AG04450 (cell line): ENCODE data around the gene KRT35. TPM values are rescaled to one million over a fixed set of nuclear protein-coding genes. Genes with fewer than 3 reads are reported as not detected.

ENCODE experiments used
- CTCF ChIA-PET: fragments of 300-600, 350-600 bp; formaldehyde crosslinking; extraction: SDS; loops from one replicate; lab custom pipeline; 2022; ENCODE audit warnings: antibody characterized with exemption, inconsistent platforms; lab: Charles Lee
- POLR2A ChIA-PET: fragments of 350-600 bp; formaldehyde crosslinking; extraction: SDS; loops from one replicate; lab custom pipeline; 2021; ENCODE audit warnings: antibody characterized with exemption, inconsistent platforms; lab: Yijun Ruan, JAX
- DNase-seq: peaks from one replicate; pipeline ENCODE4 v3.0.0-alpha.2; 2011; ENCODE audit warnings: low read depth, low spot score
- H3K27ac ChIP-seq: one replicate; pipeline ENCODE4 v1.5.1; 2012; ENCODE audit warnings: low read depth, low read length, control low read depth
- H3K27me3 ChIP-seq: one replicate; pipeline ENCODE4 v1.6.0; 2012; ENCODE audit warnings: low read length; ENCODE audit not compliant: control insufficient read depth, insufficient read depth
- H3K4me3 ChIP-seq: 2 replicates; pipeline ENCODE4 v1.5.1; 2011; ENCODE audit warnings: mild to moderate bottlenecking, low read depth, low read length, control low read depth
- H3K9me3 ChIP-seq: 2 replicates; pipeline ENCODE4 v1.5.1; 2012; ENCODE audit warnings: low read length; ENCODE audit not compliant: control insufficient read depth, insufficient read depth
- polyA plus RNA-seq: library from polyadenylated mRNA; depleted of rRNA; stranded (reverse); fragments of >200 nt; gene quantifications from 2 replicates; pipeline ENCODE4 v1.2.3, GENCODE V29; 2011
- TF ChIP-seq, protein P1 (sequence below): IDR thresholded peaks from 2 replicates; pipeline ENCODE4 v1.5.1; 2011; ENCODE audit warnings: low read depth, low read length, control low read depth, inconsistent platforms

Gene KRT35
- polyA plus RNA-seq, 1 experiment: not detected

DNA sequence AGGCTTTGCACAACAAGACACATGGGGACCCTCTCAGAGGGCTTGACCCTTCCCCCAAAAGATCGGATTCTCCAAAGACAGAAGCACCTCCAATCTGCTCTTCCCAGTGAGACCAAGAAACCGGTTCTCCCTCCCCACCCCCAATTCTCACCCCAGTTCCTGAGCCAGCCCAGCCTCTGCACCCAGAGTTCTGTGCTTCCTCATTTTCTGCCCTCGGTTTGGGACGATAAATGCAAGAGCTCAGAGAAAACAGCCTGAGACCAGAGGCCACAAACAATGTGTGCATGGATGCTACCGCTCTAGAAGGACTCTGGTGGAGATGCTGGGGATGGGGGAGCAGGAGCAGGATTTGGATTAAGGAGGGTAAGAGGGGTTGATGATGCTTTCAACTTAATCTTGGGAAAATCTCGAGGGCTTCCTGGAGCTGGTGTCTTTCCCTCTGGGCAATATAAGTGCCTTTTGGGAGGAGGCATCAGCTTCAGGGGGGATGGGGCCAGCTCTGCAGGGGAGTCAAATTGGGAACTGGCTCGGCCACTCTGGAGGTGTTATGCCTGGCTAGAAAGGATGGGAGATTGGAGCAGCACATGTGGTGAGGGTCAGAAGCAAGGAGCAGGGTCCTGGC lies 31.7 kb upstream of the KRT35 start:
- CTCF ChIA-PET: interaction anchor here (0.9 kb wide), 1 partner anchor 136 kb away, joined by 3 read pairs; no protein-coding TSS in a partner anchor

DNA sequence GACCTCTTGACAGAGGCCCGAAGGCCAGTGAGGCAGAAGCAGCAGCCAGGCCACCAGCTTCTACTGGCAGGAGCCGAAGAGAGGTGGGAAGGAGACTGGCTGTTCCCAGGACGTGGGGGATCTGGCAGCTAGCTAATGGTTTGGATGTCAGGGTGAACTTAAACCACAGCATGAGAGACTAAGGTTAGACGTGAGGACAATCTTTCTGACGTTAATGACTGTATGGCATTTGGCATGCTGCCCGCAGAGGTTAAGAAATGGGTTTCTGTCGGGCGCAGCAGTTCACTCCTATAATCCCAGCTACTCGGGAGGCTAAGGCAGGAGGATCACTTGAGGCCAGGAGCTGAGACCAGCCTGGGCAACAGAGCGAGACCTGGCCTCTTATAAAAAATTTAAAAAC lies 30.8 kb upstream of the KRT35 start:
- CTCF ChIA-PET: interaction anchor here (0.9 kb wide), 1 partner anchor 137 kb away, joined by 3 read pairs; no protein-coding TSS in a partner anchor
- POLR2A ChIA-PET: no interaction called here
- peaks cover 2% of the 10 kb centered on the region for H3K27me3 ChIP-seq

More for the DNA sequence above, 31.7 kb upstream of the KRT35 start:
- H3K9me3 ChIP-seq: no peaks in the 10 kb centered on the region
- no peak overlapping the region for H3K4me3 ChIP-seq
- H3K27me3 ChIP-seq: peaks cover 2% of the 10 kb centered on the region
- POLR2A ChIA-PET: no interaction called here
- H3K27ac ChIP-seq: no peak overlapping the region
- DNase-seq: no peak
- TF ChIP-seq, protein P1, sequence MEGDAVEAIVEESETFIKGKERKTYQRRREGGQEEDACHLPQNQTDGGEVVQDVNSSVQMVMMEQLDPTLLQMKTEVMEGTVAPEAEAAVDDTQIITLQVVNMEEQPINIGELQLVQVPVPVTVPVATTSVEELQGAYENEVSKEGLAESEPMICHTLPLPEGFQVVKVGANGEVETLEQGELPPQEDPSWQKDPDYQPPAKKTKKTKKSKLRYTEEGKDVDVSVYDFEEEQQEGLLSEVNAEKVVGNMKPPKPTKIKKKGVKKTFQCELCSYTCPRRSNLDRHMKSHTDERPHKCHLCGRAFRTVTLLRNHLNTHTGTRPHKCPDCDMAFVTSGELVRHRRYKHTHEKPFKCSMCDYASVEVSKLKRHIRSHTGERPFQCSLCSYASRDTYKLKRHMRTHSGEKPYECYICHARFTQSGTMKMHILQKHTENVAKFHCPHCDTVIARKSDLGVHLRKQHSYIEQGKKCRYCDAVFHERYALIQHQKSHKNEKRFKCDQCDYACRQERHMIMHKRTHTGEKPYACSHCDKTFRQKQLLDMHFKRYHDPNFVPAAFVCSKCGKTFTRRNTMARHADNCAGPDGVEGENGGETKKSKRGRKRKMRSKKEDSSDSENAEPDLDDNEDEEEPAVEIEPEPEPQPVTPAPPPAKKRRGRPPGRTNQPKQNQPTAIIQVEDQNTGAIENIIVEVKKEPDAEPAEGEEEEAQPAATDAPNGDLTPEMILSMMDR: no peak

DNA sequence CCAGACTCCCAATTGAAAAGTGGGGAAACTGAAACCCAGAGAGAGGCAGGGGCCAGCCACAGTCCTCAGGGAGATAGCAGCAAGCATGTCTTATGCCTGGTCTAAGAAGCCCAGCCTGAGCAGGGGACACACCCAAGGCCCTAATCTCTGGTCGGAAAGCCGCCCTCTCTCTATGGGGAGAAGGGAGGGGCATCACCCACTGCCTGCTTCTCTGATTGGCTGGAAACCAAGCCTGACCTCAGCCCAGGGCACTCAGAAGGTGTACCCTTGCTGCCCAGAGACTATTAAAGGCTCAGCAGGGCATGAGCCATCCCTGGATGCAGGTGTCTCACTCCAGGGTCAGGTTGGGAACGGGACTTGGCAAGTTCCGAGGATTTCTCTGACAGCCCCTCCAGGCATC lies 30.2 kb upstream of the KRT35 start:
- ChIA-PET CTCF (interaction anchor here (1.3 kb wide), 1 partner anchor 38 kb away, joined by 4 read pairs; no protein-coding TSS in a partner anchor), POLR2A (no interaction called here)
- DNase-seq: no peak
- TF ChIP-seq, protein P1: no peak
- no peaks in the 10 kb centered on the region for H3K9me3 ChIP-seq
- H3K27ac ChIP-seq: no peak overlapping the region
- peaks cover 2% of the 10 kb centered on the region for H3K27me3 ChIP-seq
- H3K4me3 ChIP-seq: no peak overlapping the region

More for the DNA sequence above, 30.8 kb upstream of the KRT35 start:
- Histone ChIP-seq H3K4me3 (no peak overlapping the region), H3K9me3 (no peaks in the 10 kb centered on the region), H3K27ac (no peak overlapping the region)
- DNase-seq: no peak
- TF ChIP-seq, protein P1: no peak

DNA sequence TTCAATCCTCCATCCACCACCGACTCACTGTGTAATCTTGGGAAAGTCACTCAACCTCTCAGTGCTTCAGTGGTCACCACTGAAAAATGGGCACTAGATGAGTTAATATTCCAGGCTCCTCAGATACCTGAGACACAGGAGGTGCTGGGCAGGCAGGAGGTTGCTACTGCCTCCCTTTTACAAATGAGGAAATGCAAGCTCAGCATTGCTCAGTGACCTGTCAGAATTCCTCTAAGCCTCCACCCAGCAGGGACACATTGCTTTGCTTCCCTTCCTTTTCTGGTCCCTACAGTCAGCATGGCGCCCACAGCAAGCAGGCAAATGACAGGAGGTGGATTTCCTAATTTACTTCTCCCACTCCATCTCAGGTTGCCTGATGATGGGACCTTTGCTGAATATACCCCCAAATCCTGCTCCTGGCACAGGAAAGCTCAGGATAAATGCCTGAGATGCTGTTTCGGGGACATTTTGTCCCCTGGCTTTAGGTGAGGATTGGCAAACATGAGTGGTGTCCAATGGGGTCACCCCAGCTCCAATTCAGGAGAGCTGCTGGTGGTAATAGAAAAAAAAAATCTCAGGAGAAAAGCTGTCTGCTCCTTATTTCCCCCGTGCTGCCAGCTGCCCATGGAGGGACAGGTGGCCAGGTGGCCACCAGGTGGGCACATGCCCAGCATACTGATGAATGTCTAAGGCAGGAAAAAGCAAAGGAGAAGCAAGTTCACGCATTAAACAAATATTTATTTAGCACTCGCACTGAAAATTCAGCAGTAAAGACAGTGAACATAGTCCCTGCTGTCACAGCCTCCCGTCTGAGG lies 29.5 kb upstream of the KRT35 start:
- Histone ChIP-seq H3K27me3 (peaks cover 2% of the 10 kb centered on the region), H3K4me3 (no peak overlapping the region), H3K9me3 (no peaks in the 10 kb centered on the region), H3K27ac (no peak overlapping the region)
- ChIA-PET POLR2A (no interaction called here), CTCF (interaction anchor here (1.3 kb wide), 1 partner anchor 39 kb away, joined by 4 read pairs; no protein-coding TSS in a partner anchor)
- TF ChIP-seq, protein P1: no peak
- no peak for DNase-seq
